ENCODE data around the gene CTNND2. TPM values are rescaled to one million over a fixed set of nuclear protein-coding genes. Genes with fewer than 3 reads are reported as not detected.
A peak's percentile ranks its signal among the peaks of the same experiment; 100 is the strongest.

CTNND2 gene
- total RNA-seq, 1 donor from 2014 or later = not detected

DNA sequence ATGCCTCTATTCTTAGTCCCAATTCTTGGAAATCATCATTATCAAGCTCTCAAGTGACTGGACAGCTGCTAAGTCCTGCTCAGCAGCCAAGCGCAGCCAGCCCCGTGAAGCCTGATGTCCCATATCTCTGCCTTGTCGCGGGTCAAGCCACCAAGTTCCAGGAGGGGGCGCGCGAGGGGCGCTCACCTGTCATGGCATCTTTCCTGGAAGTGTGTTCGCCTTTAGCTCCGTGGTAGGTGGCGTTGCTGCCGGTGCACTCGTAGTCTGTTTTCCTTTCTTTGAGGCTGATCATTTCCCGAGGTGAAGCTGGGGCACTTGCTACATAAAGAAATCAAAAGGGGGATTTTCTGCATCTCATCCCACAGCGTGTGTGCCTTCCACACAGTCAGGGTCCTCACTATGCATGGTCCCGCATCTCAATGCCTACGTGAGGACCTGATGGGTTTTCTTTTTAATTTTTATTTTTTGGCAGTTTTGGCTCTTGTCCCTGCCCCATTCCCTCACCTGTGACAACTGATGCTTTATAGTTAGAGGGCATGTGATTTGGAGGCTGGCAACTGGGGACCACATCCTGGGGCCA, 916.2 kb downstream of the CTNND2 start:
- DNase-seq (ENCODE audit: low read depth) = peak; percentile 15

DNA sequence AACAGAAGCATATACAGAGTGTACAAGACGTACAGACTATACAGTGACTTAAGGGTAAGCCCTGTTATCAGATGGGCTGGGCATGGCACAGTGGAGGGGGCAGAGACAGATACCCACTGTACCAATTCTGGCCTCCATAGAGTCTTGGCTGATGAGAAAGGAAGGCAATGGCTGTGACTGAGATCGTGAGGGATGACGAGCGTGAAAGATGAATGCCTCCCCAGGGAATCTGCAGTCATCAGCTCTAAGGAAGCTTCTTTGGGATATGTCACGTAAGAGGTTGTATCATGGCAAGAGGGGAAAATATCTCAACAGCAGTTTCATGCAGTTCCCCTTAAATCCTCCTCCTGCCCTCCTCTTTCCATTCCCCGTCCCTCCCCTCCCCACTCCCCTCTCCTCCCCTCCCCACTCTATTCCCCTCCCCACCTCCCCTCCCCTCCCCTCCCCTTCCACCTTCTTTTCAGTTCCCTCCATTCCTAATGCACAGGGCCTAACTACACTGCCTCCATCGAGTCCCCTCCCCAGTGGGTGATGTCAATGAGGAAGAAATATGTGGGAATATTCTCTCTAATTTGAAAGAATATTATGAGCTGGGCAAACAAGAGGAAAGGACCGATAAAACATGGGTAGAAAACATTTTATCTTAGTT, 916.8 kb downstream of the CTNND2 start:
- no peak for DNase-seq (ENCODE audit: low read depth)

DNA sequence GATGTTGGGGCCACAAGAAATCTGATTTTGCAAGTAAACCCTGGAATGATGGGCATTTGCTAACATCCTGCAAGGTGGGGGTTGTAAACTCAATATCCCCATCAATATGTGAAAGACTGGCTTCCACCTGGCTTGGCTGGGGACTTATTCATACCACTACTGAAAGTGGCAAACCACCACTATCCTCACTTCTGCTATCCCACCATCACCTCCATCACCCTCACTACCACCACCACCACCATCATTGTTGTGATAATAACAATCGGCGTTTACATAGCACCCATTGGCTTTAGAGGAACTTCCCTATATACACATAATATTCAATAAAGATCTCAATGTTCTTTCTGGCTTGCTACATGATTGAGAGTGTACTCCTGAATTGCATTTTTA, 918.5 kb downstream of the CTNND2 start:
- DNase-seq (ENCODE audit: low read depth) = no peak

DNA sequence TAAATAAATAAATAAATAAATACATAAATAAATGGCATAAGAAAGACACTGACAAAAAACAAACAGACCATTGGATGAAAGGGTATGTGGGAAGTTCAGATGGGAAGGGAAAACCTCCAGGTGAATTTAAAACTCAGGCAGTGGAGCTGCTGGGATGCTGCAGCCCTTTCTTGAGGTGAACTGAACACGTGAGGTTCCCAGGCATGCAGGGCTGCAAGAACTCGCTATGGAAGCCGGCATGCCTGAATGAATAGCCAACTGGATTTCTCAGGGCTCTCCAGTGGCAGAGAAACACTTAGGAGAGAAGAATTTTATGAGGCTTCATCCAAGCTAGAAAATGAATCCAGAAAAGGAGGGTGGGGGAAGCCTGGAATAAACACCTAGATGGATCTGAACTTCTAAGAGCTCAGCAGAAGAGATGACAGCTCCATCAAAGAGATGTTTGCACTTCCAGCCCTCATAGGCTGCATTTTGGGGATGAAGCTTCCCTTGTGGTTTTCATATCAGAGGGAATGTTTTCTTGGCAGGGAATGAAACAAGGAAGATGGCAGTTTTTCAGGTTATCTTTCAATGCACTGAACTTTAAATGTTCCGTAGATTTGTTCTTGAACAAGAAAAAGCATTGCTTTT, 919.0 kb downstream of the CTNND2 start:
- no peak for DNase-seq (ENCODE audit: low read depth)

DNA sequence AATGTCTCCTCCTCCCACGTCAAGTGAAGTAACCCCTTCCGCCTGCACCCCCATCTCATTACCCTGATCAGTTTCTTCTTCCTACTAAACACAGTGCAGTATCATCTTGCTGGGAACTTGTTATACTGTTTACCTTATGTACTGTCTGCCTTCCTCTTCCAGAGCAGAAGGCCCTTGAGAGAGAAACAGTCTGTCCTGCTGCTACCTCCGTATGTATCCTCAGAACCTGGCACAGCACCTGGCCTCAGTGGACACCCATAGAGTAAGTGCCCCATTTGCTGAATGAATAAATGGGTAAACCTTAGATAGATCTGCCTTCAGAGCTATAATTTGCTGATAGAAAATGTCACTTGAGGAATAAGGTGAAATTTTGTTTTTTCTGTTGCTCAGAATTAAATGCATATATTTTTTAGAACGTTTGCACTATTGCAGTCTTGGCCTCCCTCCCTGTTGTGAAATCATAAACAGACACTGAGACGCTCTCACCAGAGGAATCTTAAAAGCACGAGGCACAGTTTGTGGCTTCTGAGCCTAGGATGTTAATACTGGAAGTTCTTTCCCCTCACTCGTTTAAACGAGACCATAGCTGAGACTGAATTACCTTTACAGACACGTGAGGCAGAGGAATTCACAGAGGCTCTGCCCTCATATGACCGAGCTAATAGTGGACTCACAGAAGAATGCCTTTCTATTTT, 920.1 kb downstream of the CTNND2 start:
- no peak for DNase-seq (ENCODE audit: low read depth)

DNA sequence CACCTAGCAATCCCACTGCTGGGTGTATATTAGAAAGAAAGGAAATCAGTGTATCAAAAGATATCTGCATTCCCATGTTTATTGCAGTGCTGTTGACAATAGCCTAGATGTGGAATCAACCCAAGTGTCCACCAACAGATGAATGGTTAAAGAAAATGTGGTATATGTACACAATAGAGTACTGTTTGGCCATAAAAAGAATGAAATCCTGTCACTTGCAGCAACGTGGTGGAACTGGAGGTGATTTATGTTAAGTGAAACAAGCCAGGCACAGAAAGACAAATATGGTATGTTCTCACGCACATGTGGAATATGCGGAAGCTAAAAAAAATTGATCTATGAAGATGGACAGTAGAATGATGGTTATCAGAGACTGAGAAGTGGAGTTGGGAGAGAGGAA, 921.6 kb downstream of the CTNND2 start:
- no peak for DNase-seq (ENCODE audit: low read depth)

DNA sequence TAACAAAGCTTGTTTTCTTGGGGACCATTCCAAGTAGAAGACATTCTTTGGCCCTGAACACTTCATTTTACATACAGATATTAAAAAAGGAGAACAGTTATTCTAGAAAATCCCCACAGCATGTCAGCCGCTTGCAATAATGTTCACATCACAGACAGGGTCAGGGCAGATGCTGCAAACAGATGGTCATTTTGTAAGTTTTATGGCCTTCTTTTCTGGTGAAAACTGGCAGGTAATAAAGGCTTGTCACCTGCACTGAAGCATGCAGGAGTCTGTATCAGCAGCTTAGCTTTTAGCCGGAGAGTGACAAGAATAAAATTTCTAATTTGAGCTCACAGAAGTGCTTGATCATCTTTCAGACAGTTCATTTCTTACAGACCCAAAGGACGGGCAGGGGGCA, 922.3 kb downstream of the CTNND2 start:
- no peak for DNase-seq (ENCODE audit: low read depth)

DNA sequence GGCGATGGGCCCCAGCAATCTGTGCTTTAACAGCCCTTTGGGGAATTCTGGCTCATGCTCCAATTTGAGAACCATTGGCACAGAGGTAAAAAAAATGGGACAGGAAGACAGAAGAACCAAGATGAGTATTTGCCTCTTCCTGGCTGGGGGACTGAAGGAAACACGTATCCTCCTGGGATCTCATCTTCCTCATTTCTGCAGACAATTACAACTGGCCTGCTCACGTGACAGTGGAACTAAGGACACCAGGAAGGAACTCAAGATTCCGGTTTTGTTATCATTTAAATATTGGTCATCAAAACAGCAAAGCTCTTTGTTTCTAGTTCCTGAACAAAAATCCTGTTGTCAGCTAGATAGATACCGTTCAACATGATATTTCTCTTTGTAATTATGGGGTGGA, 927.2 kb downstream of the CTNND2 start:
- no peak for DNase-seq (ENCODE audit: low read depth)

DNA sequence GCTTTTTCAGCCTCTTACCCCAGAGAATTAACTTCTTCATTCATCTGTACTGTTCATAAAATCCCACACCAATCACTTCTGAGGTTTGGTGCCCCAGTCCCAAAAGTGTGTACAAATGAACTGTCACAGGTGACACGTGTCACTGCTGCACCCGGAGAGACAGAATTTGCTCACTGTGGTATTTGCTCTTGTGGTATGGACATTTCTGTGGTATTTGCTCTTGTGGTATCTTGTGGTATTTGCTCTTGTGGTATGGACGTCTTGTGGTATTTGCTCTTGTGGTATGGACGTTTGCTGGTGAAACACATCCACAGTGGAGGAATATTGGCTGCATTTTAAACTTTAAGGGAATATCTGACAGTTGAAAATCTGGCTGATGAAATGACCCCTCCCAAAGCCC, 928.3 kb downstream of the CTNND2 start:
- peak; percentile 3 for DNase-seq (ENCODE audit: low read depth)

DNA sequence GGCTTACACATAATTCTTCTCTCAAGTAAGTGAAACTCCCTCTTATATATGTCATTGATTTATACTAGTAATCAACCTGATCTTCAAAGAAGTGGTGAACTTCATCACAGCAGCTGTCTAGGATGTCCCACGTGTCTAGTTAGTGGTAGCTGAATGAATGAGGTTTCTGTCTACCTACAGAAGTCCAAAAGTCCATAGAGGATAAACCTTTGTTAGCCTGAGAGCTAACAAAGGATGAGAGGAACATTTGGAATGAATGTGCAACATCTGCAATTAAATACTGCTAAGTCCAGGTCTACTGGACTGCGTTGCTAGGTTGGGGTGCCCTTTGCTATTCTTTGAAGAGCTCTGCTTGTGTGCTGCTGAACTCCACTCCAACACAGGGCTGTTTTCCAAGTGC, 929.4 kb downstream of the CTNND2 start:
- DNase-seq (ENCODE audit: low read depth) = no peak

DNA sequence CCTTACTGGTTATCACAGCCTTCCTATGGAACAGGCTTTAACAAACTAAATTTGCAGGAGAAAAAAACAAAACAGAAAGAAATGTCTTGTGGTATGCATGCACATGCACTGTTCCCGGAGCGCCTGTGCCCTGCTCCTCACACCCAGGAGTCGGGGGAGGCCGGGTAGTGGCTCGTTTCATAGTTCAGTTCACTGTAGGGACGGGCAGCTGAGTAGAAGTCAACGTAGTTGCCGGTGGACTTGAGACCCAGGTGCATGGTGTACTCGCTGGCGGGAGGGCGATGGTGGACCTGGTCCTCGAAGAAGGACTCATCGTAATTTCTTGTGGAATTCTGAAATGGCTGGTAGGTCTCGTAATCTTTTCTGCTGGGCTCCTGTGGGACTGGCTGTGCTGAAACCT, 930.9 kb downstream of the CTNND2 start:
- no peak for DNase-seq (ENCODE audit: low read depth)

DNA sequence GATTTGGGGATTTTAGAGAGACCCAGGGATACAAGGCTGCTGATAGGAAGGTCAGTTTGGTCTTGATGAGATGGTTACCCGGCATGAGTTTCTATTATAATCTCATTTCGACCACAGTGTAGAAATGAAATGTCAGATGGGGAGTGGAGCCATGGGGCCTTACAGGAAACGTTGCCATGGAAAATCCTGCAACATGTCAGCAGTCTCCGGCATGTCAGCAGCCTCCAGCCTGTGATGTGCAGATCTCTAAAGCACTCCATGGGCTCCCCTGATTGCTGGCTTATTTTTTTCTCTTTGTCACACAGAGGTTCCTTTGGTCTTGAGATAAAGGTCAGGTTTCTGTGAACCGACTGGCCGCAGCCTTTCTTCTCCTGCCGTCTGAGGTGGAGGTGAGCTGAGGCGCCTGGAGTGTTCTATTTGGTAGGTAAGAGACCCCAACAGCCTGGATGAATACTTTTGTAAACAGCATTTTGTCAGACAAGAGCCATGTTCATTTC, 934.5 kb downstream of the CTNND2 start:
- DNase-seq (ENCODE audit: low read depth) = no peak

DNA sequence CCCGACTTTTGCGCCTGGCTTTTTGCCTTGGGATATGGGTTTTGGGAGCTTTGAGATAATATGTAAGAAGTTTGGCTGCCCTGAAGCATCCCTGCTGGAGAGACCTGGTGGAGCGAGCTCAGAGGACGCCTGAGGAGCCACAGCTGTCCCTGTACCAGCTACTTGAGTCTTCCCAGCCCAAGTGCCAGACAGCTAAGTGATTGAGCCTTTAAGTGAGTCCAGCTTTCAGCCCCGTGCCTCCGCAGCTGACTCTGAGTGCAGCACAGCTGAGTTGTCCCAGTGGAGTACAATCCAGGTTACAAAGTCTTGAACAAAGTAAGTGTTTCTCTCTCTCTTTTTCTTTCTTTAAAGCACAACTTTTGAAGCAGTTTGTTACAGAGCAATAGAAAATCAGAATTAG, 939.4 kb downstream of the CTNND2 start:
- DNase-seq (ENCODE audit: low read depth) = no peak

DNA sequence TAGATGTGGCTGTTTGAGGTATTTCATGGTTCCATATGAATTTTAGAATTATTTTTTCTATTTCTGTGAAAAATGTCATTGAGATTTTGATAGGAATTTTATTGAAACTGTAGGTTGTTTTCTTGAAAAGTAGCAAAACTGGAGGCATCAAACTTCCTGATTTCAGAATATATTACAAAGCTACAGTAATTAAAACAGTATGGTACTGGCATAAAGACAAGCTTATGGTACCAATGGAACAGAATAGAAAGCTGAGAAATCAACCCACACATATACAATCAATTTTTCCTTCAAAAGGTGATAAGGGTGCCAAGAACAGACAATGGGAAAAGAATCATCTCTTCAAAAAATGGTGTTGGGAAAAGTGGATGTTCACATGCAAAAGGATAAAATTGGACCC, 945.5 kb downstream of the CTNND2 start:
- no peak for DNase-seq (ENCODE audit: low read depth)

DNA sequence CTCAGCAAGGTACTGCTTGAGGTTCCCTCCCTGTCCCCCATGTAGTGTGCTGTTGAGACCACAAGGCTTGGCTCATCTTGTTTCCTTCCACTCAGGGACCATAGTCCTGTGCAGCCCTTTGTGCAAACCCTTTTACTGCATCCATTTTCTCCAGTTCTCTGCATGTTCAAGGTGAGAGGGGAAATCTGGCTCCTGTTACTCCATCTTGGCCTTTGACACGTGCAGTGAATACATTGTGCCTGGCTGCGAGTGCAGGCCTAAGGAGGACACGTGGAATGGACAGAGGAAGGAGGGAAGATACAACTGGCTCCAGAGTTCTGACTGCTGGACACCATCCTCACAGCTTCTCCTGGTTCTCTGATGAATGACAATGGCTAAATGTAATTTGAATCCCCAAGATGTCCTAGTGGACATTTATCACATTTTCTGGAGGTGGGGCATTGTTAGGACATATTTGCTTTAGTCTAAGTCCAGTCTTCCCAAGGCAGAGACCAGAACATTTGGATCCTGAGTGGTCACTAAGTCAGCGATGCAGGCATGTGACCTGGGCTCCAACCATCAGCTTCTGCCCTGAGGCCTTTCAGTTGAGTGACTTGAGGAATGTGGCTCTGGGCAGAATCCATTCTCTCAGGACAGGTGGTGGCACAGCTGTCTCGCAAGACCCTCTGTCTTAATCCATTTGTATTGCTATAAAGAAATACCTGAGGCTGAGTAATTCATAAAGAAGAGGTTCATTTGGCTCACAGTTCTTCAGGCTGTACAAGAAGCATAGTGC, 954.2 kb downstream of the CTNND2 start:
- no peak for DNase-seq (ENCODE audit: low read depth)

DNA sequence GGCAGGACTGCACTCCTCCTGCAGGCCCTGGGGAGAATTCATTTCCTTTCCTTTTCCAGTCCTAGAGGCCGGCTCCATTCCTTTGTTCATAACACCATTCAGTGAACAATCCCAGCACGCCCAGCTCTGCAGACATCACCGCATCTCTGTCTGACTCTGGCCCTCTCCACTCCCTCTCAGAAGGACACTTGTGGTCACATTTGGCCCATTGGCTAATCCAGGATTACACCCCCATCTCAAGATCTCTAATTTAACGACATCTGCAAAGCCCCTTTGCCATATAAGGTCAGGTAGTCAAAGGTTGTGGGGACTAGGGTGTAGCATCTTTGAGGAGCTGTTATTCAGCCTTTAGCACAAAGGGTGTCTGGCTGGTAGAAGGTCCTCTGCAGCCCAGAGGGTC, 958.2 kb downstream of the CTNND2 start:
- DNase-seq (ENCODE audit: low read depth) = no peak

DNA sequence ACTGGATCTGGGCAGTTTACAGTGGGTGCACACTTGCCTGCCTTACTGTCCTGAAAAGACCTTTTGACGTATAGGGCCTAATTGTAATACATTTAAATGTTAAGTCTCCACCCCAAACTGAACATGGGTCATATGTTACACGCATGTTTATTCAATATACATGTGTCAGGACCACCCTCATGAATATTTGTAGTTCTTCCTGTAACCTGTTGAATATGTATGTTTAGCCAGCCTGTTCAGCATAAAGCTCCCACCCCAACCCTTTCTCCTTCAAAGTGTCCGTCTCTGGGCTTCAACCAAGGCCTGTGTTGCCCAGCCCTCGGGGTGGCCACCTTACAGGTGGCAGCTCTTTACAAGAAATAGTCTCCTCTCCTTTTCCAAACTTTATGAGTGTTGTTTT, 962.3 kb downstream of the CTNND2 start:
- DNase-seq (ENCODE audit: low read depth) = no peak

DNA sequence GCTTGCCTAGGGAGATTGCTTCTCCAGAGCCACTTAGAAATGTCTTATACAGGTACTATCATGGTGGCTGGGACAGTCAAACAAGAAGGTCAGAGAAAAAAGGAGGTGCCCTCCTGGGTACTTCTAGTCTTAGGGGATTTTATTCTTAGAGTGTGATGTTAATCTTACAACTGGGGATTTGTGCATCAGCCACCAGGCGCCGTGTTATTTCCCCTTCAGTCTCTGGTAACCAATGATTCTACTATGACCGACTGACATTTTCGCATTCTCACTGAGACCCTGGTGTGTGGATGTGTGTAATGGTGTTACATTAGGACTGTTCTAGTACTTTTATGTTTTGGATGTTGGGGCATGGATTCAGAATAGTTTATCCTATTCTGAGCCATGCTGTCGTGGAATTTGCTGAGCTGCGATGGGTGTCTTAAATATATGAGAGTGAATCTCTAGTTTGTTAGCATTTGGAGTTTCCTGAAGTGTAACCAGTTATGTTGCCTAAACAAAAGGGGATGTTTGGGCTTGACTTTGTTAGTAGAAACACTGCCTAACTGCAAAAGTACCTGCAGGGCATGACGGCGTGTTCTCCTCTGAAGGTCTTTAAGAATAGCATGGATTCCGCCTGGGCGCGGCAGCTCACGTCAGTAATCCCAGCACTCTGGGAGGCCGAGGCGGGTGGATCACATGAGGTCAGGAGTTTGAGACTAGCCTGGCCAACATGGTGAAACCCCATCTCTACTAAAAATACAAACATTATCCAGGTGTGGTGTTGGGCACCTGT, 968.0 kb downstream of the CTNND2 start:
- DNase-seq (ENCODE audit: low read depth) = no peak

DNA sequence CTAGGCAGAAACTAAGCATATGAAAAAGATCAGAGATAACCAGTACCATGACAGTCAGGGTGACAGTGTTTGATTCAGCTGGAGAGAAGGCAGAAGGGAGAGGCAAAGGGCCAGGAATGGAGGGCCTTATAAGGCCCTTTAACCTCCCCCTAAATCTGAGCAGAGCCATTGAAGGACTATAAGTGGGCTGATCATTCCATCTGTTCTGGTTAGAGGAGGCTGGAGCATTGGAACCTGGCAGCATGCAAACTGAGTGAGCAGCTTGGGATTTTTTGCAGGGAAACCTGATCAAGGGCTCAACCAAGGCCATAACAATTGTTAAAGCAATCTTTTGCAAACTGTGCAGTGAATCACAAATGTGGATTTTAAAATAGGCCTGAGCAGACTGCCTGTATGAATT, 968.7 kb downstream of the CTNND2 start:
- DNase-seq (ENCODE audit: low read depth) = no peak

DNA sequence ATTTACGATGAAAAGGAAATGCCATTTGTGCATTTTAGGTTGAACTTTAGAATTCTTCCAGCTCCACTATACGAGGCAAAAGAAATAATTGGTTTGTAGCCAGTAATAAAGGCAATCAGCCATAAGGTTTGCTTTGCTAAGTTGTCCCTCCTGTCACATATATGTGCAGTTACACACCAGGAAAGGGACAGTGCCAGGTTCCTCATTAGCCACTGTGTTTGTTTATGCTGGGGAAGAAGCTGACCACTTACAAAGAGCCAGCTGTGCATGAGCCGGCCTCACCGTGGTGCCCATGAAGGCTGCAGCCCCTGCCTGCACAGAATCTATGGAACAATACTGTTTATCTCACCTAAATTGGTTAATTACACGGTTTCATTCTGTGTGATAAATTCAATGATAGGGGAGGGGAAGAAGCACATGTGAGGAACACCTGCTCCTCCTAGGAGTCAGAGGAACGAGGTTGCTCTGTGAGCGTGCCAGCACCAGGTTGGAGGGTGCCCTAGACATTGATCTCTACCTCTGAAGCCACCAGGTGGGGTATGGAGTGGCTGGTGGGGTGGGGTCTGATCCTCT, 969.4 kb downstream of the CTNND2 start:
- DNase-seq (ENCODE audit: low read depth) = no peak

DNA sequence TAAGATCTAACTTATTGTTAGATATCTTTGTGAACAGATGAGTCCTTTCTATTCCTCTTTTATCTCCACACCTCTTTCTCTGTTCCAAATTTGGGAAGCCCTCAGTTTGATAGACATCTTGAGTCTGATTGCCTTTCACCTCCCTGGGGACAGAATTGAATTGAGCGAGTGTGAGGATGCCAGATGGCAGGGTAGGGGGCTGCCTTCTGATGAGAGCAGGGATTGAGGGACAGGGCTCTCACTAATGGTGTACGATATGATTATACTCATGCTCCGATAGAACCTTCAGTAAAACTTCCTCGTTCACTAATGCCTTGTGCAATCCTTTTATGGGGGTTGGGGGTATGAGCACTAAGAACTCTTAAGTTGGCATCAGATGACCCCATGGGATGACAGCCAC, 971.1 kb downstream of the CTNND2 start:
- DNase-seq (ENCODE audit: low read depth) = no peak
